ENCODE results near the gene PXDN. TPM values are rescaled to one million over a fixed set of nuclear protein-coding genes. Genes with fewer than 3 reads are reported as not detected.

Gene PXDN
- total and polyA plus RNA-seq, 9 of the 15 experiments (the other 6 are each of a cell fraction or from before 2014, with no cell fraction given): 0.49 TPM; not detected in 8

DNA sequence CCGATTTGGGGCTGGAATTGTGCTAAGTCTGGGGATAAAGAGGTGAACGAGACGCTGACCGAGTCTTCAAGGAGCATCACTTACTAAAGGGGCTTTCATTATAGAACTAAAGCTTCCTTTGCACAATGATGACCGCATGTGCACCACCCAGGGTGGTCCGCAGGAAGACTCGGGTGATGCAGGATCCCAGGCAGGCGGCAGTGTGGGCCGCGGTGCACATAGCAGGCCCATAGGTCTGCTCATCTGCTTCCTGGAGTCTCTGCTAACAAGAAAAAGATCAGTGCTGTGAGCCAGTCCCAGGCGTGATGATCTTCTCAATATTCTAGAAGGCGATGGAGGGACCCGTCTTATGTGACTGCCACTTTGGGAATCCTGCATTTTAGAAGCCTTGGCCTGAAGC lies 122.8 kb downstream of the PXDN start (continued):
- TF ChIP-seq POLR2H (tag; IDR thresholded peaks at IDR 0.05; ENCODE audit: low read depth) (no peak), ESRRB (CRISPR knock-in tag; IDR thresholded peaks at IDR 0.05; ENCODE audit: borderline replicate concordance) (no peak)

DNA sequence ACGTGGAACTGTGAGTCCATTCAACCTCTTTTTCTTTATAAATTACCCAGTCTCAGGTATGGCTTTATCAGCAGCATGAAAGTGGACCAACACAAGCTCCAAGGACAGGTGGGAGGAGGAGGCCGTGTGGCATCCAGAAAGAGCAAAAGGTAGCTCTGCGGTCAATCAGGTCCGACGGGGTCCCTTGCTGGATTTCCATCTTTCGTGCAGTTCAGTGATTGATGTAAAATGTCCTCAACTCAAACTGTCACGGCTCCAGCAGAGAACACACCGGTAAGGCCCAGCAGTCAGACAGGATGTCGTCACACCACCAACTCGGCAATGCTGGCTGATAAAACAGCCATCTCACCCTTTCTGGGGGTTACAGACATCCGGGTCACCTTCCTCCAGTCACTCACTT lies 123.3 kb downstream of the PXDN start:
- Histone ChIP-seq H4K20me1 (replicated peaks; ENCODE audit: control insufficient read depth, insufficient read depth, low read length) (no peaks in the 10 kb centered on the region), H2AFZ (ENCODE audit: low read depth, low read length) (no peak overlapping the region), H3K36me3 (ENCODE audit: control insufficient read depth, insufficient read depth, low read length) (no peaks in the 10 kb centered on the region), H3K79me2 (ENCODE audit: control insufficient read depth, insufficient read depth, low read length) (no peaks in the 10 kb centered on the region), H3K9ac (ENCODE audit: insufficient read depth in 1 of 2, low read depth in 2 of 2, low read length in 2 of 2) (no peak overlapping the region), H3K4me1 (replicated peaks in 1 of 2; ENCODE audit: control insufficient read depth in 2 of 2, insufficient read depth in 2 of 2, low read length in 2 of 2) (no peaks in the 10 kb centered on the region), H3K9me1 (ENCODE audit: control insufficient read depth, insufficient read depth, low read length) (no peaks in the 10 kb centered on the region), H3K9me3 (replicated peaks; ENCODE audit: control insufficient read depth, insufficient read depth, low read depth, low read length) (no peaks in the 10 kb centered on the region), H3K27ac (ENCODE audit: extremely low read depth, low read depth, low read length) (no peak overlapping the region), H3K4me2 (ENCODE audit: insufficient read depth, low read length) (no peak overlapping the region), H3K27me3 (ENCODE audit: control insufficient read depth in 2 of 2, insufficient read depth in 2 of 2, low read length in 2 of 2) (peaks cover 8 to 19% of the 10 kb centered on the region in 2 experiments; a peak in 3 of 5 replicates), H3K4me3 (no peak overlapping the region)
- FAIRE-seq (no peak), DNase-seq (ENCODE audit: extremely low read depth in 1 of 4, low spot score in 3 of 4) (no peak), ATAC-seq (no peak)
- in situ Hi-C loops (cut with MboI) (no loop called here), intact Hi-C loops (cut with micrococcal nuclease) (no loop called here)
- TF ChIP-seq, protein P1, sequence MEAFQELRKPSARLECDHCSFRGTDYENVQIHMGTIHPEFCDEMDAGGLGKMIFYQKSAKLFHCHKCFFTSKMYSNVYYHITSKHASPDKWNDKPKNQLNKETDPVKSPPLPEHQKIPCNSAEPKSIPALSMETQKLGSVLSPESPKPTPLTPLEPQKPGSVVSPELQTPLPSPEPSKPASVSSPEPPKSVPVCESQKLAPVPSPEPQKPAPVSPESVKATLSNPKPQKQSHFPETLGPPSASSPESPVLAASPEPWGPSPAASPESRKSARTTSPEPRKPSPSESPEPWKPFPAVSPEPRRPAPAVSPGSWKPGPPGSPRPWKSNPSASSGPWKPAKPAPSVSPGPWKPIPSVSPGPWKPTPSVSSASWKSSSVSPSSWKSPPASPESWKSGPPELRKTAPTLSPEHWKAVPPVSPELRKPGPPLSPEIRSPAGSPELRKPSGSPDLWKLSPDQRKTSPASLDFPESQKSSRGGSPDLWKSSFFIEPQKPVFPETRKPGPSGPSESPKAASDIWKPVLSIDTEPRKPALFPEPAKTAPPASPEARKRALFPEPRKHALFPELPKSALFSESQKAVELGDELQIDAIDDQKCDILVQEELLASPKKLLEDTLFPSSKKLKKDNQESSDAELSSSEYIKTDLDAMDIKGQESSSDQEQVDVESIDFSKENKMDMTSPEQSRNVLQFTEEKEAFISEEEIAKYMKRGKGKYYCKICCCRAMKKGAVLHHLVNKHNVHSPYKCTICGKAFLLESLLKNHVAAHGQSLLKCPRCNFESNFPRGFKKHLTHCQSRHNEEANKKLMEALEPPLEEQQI (IDR thresholded peaks at IDR 0.05): no peak
- TF ChIP-seq MEF2D (tag; conservative IDR thresholded peaks at IDR 0.05; ENCODE audit: low read depth): no peak
- no peak for TF ChIP-seq MXI1 (IDR thresholded peaks at IDR 0.05; ENCODE audit: low read depth, low read length)
- TF ChIP-seq ZNF696 (CRISPR knock-in tag; conservative IDR thresholded peaks at IDR 0.05): no peak
- no peak for TF ChIP-seq ZNF239 (CRISPR knock-in tag; IDR thresholded peaks at IDR 0.05)
- TF ChIP-seq ZNF3 (CRISPR knock-in tag; IDR thresholded peaks at IDR 0.05): no peak
- no peak for TF ChIP-seq SMAD2 (IDR thresholded peaks at IDR 0.05; ENCODE audit: low read depth, low read length)
- TF ChIP-seq ZNF140 (CRISPR knock-in tag; IDR thresholded peaks at IDR 0.05): no peak
- TF ChIP-seq, protein P2, sequence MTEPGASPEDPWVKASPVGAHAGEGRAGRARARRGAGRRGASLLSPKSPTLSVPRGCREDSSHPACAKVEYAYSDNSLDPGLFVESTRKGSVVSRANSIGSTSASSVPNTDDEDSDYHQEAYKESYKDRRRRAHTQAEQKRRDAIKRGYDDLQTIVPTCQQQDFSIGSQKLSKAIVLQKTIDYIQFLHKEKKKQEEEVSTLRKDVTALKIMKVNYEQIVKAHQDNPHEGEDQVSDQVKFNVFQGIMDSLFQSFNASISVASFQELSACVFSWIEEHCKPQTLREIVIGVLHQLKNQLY (CRISPR knock-in tag; conservative IDR thresholded peaks at IDR 0.05): no peak
- TF ChIP-seq KDM1A (IDR thresholded peaks at IDR 0.05): no peak
- no peak for TF ChIP-seq EHMT2 (IDR thresholded peaks at IDR 0.05)
- POLR2A ChIA-PET: no interaction called here
- WGBS (ENCODE audit: insufficient coverage, low coverage, missing lambda C conversion rate): under 1% methylated on average over 10 of the region's 11 CpGs
- CTCF ChIA-PET (ENCODE audit: low intra/inter-chr PET ratio): no interaction called here
- no TSS peak for BruUV-seq (replicated peaks)

Data from K562 (cell line).